Skeletal muscle tissue (tissue), 4 donors: ENCODE results near the gene IFITM2. TPM values are rescaled to one million over a fixed set of nuclear protein-coding genes. Genes with fewer than 3 reads are reported as not detected.
"Not testable (repeated sequence)": the region's sequence is repeated elsewhere in the genome, so short reads cannot be mapped to it uniquely, and the experiment has no call there.

Experiments used
- H3K27ac ChIP-seq: one replicate; pipeline ENCODE4 v1.7.0; 2013; ENCODE audit warnings: mild to moderate bottlenecking, low read depth, low read length, inconsistent platforms
- H3K27me3 ChIP-seq, 3 donors: one replicate each; pipeline ENCODE4 v1.7.0; 2013; ENCODE audit warnings: low read length in 3 of 3; ENCODE audit not compliant: control insufficient read depth in 3 of 3, insufficient read depth in 3 of 3
- H3K36me3 ChIP-seq, 3 donors: one replicate each; pipeline ENCODE4 v1.7.0; 2013; ENCODE audit warnings: low read length in 3 of 3; ENCODE audit not compliant: control insufficient read depth in 3 of 3, insufficient read depth in 3 of 3
- H3K4me1 ChIP-seq, 3 donors: one replicate each; pipeline ENCODE4 v1.7.0; 2013; ENCODE audit warnings: low read length in 3 of 3, mild to moderate bottlenecking in 3 of 3; ENCODE audit not compliant: control insufficient read depth in 3 of 3, insufficient read depth in 3 of 3
- H3K4me3 ChIP-seq, 3 donors: one replicate each; pipeline ENCODE4 v1.7.0; 2013; ENCODE audit warnings: low read length in 3 of 3
- H3K9ac ChIP-seq, 3 donors: one replicate each; pipeline ENCODE4 v1.7.0; 2013; ENCODE audit warnings: low read length in 3 of 3, mild to moderate bottlenecking in 3 of 3, moderate library complexity in 2 of 3, low read depth in 1 of 3
- H3K9me3 ChIP-seq, 3 donors: one replicate each; pipeline ENCODE4 v1.7.0; 2013; ENCODE audit warnings: low read length in 3 of 3; ENCODE audit not compliant: control insufficient read depth in 3 of 3
- total RNA-seq: library from RNA; depleted of rRNA; stranded (reverse); fragments of >200 nt; gene quantifications from one replicate; pipeline ENCODE4 v1.2.3, GENCODE V29; 2014
- donor health status: Osteomylitis.

Gene IFITM2
- total RNA-seq, 1 donor from 2014 or later, result 6.3 TPM

- no peaks in the 10 kb centered on the region for H3K9me3 ChIP-seq
- H3K27ac ChIP-seq, result no peak overlapping the region
- H3K9ac ChIP-seq, result no peak overlapping the region
- H3K4me3 ChIP-seq, result no peak overlapping the region
- peaks cover 73 to 81% (median 78%) of the 10 kb centered on the region in 3 donors for H3K27me3 ChIP-seq
- H3K36me3 ChIP-seq, result no peaks in the 10 kb centered on the region
- H3K4me1 ChIP-seq, result peaks cover 8 to 15% (median 10%) of the 10 kb centered on the region in 3 donors
Measured at GRCh38 chr11:281486-282161, 26.0 kb upstream of the IFITM2 start.

DNA sequence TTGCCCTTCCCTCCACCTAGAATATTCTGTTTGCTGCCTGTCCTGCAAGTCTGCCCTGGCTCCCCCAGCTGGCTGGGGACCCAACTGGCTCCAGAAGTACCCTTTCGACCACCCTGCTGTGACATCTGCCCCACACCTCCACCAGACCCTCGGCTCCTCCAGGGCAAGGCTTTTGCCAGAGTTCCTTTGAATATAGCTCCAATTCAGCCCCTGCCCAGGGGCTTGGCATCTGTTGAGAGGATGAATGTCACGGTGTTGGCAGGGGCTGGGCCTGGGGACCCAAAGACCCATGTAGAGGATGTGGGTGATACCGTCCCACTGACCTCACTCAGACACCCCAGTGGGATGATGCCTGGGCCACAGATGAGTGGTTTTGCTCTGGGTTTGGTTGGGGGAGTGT lies 25.4 kb upstream of the IFITM2 start:
- Histone ChIP-seq H3K36me3 (no peaks in the 10 kb centered on the region), H3K4me3 (no peak overlapping the region), H3K27me3 (peaks cover 76 to 81% (median 80%) of the 10 kb centered on the region in 3 donors), H3K9ac (no peak overlapping the region), H3K4me1 (peaks cover 8 to 15% (median 10%) of the 10 kb centered on the region in 3 donors), H3K27ac (no peak overlapping the region), H3K9me3 (no peaks in the 10 kb centered on the region)

GRCh38 chr11:282630-283360 lies 24.8 kb upstream of the IFITM2 start:
- no peaks in the 10 kb centered on the region for H3K36me3 ChIP-seq
- H3K9me3 ChIP-seq, result no peaks in the 10 kb centered on the region
- peaks cover 8 to 16% (median 12%) of the 10 kb centered on the region in 3 donors for H3K4me1 ChIP-seq
- H3K4me3 ChIP-seq, result no peak overlapping the region
- no peak overlapping the region for H3K9ac ChIP-seq
- H3K27ac ChIP-seq, result no peak overlapping the region
- H3K27me3 ChIP-seq, result peaks cover 81 to 84% (median 82%) of the 10 kb centered on the region in 3 donors

DNA sequence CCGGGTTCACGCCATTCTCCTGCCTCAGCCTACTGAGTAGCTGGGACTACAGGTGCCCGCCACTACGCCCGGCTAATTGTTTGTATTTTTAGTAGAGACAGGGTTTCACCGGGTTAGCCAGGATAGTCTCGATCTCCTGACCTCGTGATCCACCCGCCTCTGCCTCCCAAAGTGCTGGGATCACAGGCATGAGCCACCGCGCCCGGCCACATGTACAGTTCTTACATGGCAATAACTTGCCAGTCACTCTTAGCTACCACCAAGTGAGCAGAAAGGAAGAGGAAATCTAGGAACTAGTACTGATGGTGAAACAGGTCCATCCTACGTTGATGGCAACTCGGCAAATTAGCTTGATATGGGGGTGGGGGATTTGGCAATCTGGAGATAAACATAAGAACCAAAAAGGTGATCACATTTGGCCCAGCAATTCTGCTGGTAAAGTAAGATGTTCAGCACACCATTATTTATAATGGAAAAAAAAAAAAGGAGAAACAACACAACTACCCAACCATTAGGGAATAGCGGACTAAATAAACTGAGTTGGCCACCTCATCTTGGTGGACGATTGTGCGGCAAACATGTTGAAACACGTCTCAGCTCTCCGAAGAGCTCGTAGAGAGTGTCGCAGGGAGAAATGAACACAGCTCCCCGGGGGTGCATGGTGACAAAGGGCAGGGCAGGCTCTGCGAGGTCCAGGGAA lies 24.1 kb upstream of the IFITM2 start:
- no peak overlapping the region for H3K4me3 ChIP-seq
- H3K9me3 ChIP-seq, result no peaks in the 10 kb centered on the region
- H3K4me1 ChIP-seq, result peaks cover 8 to 22% (median 19%) of the 10 kb centered on the region in 3 donors
- no peaks in the 10 kb centered on the region for H3K36me3 ChIP-seq
- no peak overlapping the region for H3K27ac ChIP-seq
- peaks cover 80 to 83% (median 81%) of the 10 kb centered on the region in 3 donors for H3K27me3 ChIP-seq
- no peak overlapping the region for H3K9ac ChIP-seq

- peaks cover 8 to 22% (median 19%) of the 10 kb centered on the region in 3 donors for H3K4me1 ChIP-seq
- H3K4me3 ChIP-seq, result no peak overlapping the region
- H3K27ac ChIP-seq, result no peak overlapping the region
- no peak overlapping the region for H3K9ac ChIP-seq
- no peaks in the 10 kb centered on the region for H3K36me3 ChIP-seq
- H3K9me3 ChIP-seq, result no peaks in the 10 kb centered on the region
- H3K27me3 ChIP-seq, result peaks cover 72 to 74% (median 74%) of the 10 kb centered on the region in 3 donors
Measured at GRCh38 chr11:284105-285020, 23.3 kb upstream of the IFITM2 start.

DNA sequence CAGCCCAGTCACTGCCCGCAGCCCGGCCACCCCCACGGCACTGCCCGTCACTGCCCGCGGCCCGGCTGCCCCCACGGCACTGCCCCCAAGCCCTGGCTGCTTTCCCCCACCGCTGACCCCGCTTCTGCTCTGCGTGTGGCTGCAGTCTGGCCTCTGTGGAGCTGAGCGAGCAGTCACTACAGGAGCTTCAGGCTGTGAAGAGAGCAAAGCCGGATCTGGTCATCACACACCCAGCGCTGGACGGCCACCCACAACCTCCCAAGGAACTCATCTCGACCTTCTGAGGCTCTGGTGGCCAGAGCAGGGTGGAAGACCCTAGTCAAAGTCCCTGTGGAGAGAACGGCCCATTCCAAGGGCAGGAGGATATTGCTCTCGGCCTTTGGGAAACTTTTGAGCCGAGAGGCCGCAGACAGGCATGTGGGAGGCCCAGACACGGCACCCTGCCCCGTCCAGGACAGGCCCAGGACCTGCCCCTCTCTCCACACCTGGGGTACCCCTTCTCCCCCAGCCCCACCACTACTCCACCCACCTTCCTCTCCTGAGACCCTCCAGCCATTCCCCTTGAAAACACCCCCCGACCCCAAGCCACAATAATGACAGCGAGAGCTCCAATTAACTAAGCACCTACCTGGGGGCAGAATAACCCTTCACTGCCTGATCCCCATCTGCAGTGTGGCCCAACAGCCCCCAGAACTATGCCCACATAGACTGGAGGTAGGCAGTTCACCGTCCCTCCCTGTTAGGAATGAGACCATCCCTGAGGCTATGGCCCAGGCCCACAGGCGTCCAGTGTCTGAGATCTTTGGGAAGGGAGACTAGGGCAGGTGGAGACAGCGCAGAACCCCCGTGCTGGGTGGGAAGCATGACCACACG lies 22.4 kb upstream of the IFITM2 start:
- Histone ChIP-seq H3K4me1 (peaks cover 5 to 26% (median 21%) of the 10 kb centered on the region in 3 donors), H3K9ac (no peak overlapping the region), H3K27ac (no peak overlapping the region), H3K27me3 (peaks cover 66 to 71% (median 70%) of the 10 kb centered on the region in 3 donors), H3K9me3 (no peaks in the 10 kb centered on the region), H3K36me3 (no peaks in the 10 kb centered on the region), H3K4me3 (no peak overlapping the region)

DNA sequence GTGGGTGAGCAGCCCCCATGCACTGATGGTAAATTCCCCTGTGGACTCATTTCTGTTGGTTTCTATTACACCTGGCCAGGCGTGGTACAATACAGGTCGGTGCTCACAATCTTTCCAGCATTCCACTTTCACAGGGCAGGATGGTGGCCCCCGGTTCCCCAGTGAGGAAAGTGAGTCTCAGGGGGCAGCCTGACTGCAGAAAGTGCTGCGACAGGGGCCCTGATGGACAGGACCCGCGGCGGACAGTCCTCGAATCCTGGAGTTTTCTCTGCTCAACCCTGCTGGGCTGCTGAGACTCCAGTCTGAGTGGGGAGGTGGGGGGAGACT lies 21.8 kb upstream of the IFITM2 start:
- no peaks in the 10 kb centered on the region for H3K9me3 ChIP-seq

DNA sequence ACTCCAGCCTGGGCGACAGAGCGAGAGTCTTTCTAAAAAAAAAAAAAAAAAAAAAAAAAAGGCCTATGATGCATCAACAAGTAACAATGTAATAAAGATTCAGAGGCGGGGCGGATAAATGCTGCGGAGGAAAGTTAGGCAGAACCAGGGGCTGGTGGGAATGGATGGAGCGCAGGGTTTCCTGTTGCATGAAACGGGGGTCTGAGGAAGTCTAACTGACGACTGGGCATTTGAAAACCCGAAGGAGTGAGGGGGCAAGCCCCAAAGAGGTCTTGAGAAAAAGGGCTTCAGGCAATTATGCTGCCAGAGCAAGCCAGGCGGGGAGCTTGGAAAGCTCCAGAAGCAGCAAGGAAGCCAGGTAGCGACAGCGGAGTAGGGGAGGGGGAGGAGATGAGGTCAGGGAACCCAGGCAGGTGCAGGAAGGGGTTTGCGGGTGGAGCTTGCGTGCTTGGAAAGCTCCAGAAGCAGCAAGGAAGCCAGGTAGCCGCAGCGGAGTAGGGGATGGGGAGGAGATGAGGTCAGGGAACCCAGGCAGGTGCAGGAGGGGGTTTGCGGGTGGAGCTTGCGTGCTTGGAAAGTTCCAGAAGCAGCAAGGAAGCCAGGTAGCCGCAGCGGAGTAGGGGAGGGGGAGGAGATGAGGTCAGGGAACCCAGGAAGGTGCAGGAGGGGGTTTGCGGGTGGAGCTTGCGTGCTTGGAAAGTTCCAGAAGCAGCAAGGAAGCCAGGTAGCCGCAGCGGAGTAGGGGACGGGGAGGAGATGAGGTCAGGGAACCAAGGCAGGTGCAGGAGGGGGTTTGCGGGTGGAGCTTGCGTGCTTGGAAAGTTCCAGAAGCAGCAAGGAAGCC lies 20.4 kb upstream of the IFITM2 start:
- H3K27me3 ChIP-seq, result peaks cover 46 to 51% (median 50%) of the 10 kb centered on the region in 3 donors
- not testable (repeated sequence) for H3K36me3 ChIP-seq, H3K27ac ChIP-seq, H3K4me3 ChIP-seq, H3K9me3 ChIP-seq, H3K9ac ChIP-seq
- peaks cover 0 to 19% (median 13%) of the 10 kb centered on the region in 3 donors for H3K4me1 ChIP-seq

More for the DNA sequence above, 21.8 kb upstream of the IFITM2 start:
- Histone ChIP-seq H3K27me3 (peaks cover 60 to 65% (median 64%) of the 10 kb centered on the region in 3 donors), H3K27ac (no peak overlapping the region), H3K36me3 (no peaks in the 10 kb centered on the region), H3K4me1 (peaks cover 3 to 27% (median 20%) of the 10 kb centered on the region in 3 donors), H3K4me3 (no peak overlapping the region), H3K9ac (no peak overlapping the region)
